ENCODE measurements around the gene NR3C2. TPM values are rescaled to one million over a fixed set of nuclear protein-coding genes. Genes with fewer than 3 reads are reported as not detected.

NR3C2 gene
- total RNA-seq, 1 donor from 2014 or later, result 2.5 TPM

GRCh38 chr4:148143174-148143573 lies 299.0 kb downstream of the NR3C2 start:
- H3K79me2 ChIP-seq (ENCODE audit: insufficient read depth, low read length), result no peaks in the 10 kb centered on the region
- H3K9me3 ChIP-seq (ENCODE audit: insufficient read depth, low read depth, low read length), result no peaks in the 10 kb centered on the region
- H3K27me3 ChIP-seq (ENCODE audit: insufficient read depth, low read length), result no peaks in the 10 kb centered on the region
- peaks cover 1% of the 10 kb centered on the region for H3K36me3 Mint-ChIP-seq (ENCODE audit: low read depth, unreplicated experiment)
- H3K9me3 Mint-ChIP-seq (ENCODE audit: unreplicated experiment), result peaks cover 2% of the 10 kb centered on the region
- H3K27ac ChIP-seq (ENCODE audit: low read depth, low read length), result no peak overlapping the region
- no peaks in the 10 kb centered on the region for H3K4me1 Mint-ChIP-seq (ENCODE audit: low read depth, unreplicated experiment)
- no peak overlapping the region for H3K9ac ChIP-seq (ENCODE audit: low read length)
- TF ChIP-seq EZH2 (IDR thresholded peaks at IDR 0.05; ENCODE audit: insufficient read depth, low read length), result no peak
- TF ChIP-seq, protein P1, sequence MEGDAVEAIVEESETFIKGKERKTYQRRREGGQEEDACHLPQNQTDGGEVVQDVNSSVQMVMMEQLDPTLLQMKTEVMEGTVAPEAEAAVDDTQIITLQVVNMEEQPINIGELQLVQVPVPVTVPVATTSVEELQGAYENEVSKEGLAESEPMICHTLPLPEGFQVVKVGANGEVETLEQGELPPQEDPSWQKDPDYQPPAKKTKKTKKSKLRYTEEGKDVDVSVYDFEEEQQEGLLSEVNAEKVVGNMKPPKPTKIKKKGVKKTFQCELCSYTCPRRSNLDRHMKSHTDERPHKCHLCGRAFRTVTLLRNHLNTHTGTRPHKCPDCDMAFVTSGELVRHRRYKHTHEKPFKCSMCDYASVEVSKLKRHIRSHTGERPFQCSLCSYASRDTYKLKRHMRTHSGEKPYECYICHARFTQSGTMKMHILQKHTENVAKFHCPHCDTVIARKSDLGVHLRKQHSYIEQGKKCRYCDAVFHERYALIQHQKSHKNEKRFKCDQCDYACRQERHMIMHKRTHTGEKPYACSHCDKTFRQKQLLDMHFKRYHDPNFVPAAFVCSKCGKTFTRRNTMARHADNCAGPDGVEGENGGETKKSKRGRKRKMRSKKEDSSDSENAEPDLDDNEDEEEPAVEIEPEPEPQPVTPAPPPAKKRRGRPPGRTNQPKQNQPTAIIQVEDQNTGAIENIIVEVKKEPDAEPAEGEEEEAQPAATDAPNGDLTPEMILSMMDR (IDR thresholded peaks at IDR 0.05; ENCODE audit: insufficient read depth, low read depth, low read length), result no peak
- H3K4me1 ChIP-seq (ENCODE audit: insufficient read depth, low read length), result no peaks in the 10 kb centered on the region
- FAIRE-seq (no peak), DNase-seq (ENCODE audit: low read depth) (no peak)
- no peaks in the 10 kb centered on the region for H4K20me1 ChIP-seq (ENCODE audit: insufficient read depth, low read length)
- H3K27me3 Mint-ChIP-seq (ENCODE audit: low read depth, unreplicated experiment), result peaks cover 2% of the 10 kb centered on the region
- no peak overlapping the region for H3K27ac Mint-ChIP-seq (ENCODE audit: unreplicated experiment)
- H3K36me3 ChIP-seq (ENCODE audit: insufficient read depth, low read length), result no peaks in the 10 kb centered on the region
- no peak overlapping the region for H3K4me3 Mint-ChIP-seq (ENCODE audit: unreplicated experiment)
- H3K4me3 ChIP-seq (ENCODE audit: insufficient read depth, low read depth, low read length), result no peak overlapping the region
- H2AFZ ChIP-seq (ENCODE audit: low read depth, low read length), result no peak overlapping the region
- no peak overlapping the region for H3K4me2 ChIP-seq (ENCODE audit: low read length)

DNA sequence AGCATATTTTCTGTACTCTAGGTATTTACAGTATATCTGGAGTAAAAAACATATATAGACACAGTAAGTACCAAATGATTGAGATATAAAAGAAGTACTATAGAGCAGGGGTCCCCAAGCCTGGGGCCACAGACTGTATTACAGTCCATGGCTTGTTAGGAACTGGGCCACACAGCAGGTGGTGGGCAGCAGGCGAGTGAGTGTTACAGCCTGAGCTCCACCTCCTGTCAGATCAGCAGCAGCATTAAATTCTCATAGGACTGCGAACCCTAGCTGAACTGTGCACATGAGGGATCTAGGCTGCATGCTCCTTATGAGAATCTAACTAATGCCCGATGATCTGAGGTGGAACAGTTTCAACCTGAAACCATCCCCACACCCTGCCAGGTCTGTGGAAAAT lies 300.7 kb downstream of the NR3C2 start:
- H3K4me3 ChIP-seq (ENCODE audit: insufficient read depth, low read depth, low read length), result no peak overlapping the region
- no peaks in the 10 kb centered on the region for H3K27me3 Mint-ChIP-seq (ENCODE audit: low read depth, unreplicated experiment)
- H3K27ac ChIP-seq (ENCODE audit: low read depth, low read length), result no peak overlapping the region
- no peaks in the 10 kb centered on the region for H3K9me3 ChIP-seq (ENCODE audit: insufficient read depth, low read depth, low read length)
- no peaks in the 10 kb centered on the region for H4K20me1 ChIP-seq (ENCODE audit: insufficient read depth, low read length)
- H2AFZ ChIP-seq (ENCODE audit: low read depth, low read length), result no peak overlapping the region
- no peaks in the 10 kb centered on the region for H3K79me2 ChIP-seq (ENCODE audit: insufficient read depth, low read length)
- no peaks in the 10 kb centered on the region for H3K36me3 ChIP-seq (ENCODE audit: insufficient read depth, low read length)
- no peak for FAIRE-seq
- H3K4me1 ChIP-seq (ENCODE audit: insufficient read depth, low read length), result no peaks in the 10 kb centered on the region
- H3K4me2 ChIP-seq (ENCODE audit: low read length), result no peak overlapping the region
- no peak overlapping the region for H3K4me3 Mint-ChIP-seq (ENCODE audit: unreplicated experiment)
- H3K27me3 ChIP-seq (ENCODE audit: insufficient read depth, low read length), result no peaks in the 10 kb centered on the region
- peaks cover 2% of the 10 kb centered on the region for H3K9me3 Mint-ChIP-seq (ENCODE audit: unreplicated experiment)
- H3K9ac ChIP-seq (ENCODE audit: low read length), result no peak overlapping the region
- no peaks in the 10 kb centered on the region for H3K4me1 Mint-ChIP-seq (ENCODE audit: low read depth, unreplicated experiment)
- DNase-seq (ENCODE audit: low read depth), result no peak
- H3K36me3 Mint-ChIP-seq (ENCODE audit: low read depth, unreplicated experiment), result peaks cover 1% of the 10 kb centered on the region
- H3K27ac Mint-ChIP-seq (ENCODE audit: unreplicated experiment), result no peak overlapping the region
- TF ChIP-seq, protein P1 (IDR thresholded peaks at IDR 0.05; ENCODE audit: insufficient read depth, low read depth, low read length), result no peak
- TF ChIP-seq EZH2 (IDR thresholded peaks at IDR 0.05; ENCODE audit: insufficient read depth, low read length), result no peak

GRCh38 chr4:148126825-148127224 lies 315.4 kb downstream of the NR3C2 start:
- DNase-seq (ENCODE audit: low read depth) (peak; percentile 10), FAIRE-seq (no peak)
- Histone ChIP-seq H2AFZ (ENCODE audit: low read depth, low read length) (no peak overlapping the region), H3K4me3 (ENCODE audit: insufficient read depth, low read depth, low read length) (no peak overlapping the region), H3K27me3 (ENCODE audit: insufficient read depth, low read length) (no peaks in the 10 kb centered on the region), H3K36me3 (ENCODE audit: insufficient read depth, low read length) (no peaks in the 10 kb centered on the region), H3K9me3 (ENCODE audit: insufficient read depth, low read depth, low read length) (peaks cover 9% of the 10 kb centered on the region), H3K27ac (ENCODE audit: low read depth, low read length) (no peak overlapping the region), H4K20me1 (ENCODE audit: insufficient read depth, low read length) (no peaks in the 10 kb centered on the region), H3K4me2 (ENCODE audit: low read length) (no peak overlapping the region), H3K79me2 (ENCODE audit: insufficient read depth, low read length) (no peaks in the 10 kb centered on the region), H3K4me1 (ENCODE audit: insufficient read depth, low read length) (no peaks in the 10 kb centered on the region), H3K9ac (ENCODE audit: low read length) (no peak overlapping the region)
- Mint-ChIP-seq H3K4me1 (ENCODE audit: low read depth, unreplicated experiment) (no peaks in the 10 kb centered on the region), H3K27me3 (ENCODE audit: low read depth, unreplicated experiment) (no peaks in the 10 kb centered on the region), H3K9me3 (ENCODE audit: unreplicated experiment) (peaks cover 19% of the 10 kb centered on the region), H3K27ac (ENCODE audit: unreplicated experiment) (no peak overlapping the region), H3K36me3 (ENCODE audit: low read depth, unreplicated experiment) (peaks cover 7% of the 10 kb centered on the region), H3K4me3 (ENCODE audit: unreplicated experiment) (no peak overlapping the region)
- TF ChIP-seq, protein P1 (IDR thresholded peaks at IDR 0.05; ENCODE audit: insufficient read depth, low read depth, low read length), result no peak
- TF ChIP-seq EZH2 (IDR thresholded peaks at IDR 0.05; ENCODE audit: insufficient read depth, low read length), result no peak
